Activated T-cell treated with anti-CD3 and anti-CD28 coated beads for 4 hours (primary cell): ENCODE measurements around the gene LDLRAD4.
A peak's percentile ranks its signal among the peaks of the same experiment; 100 is the strongest.

ENCODE experiments used
- DNase-seq: peaks from one replicate; pipeline ENCODE4 v3.0.0-alpha.2; 2020

The LDLRAD4 gene

GRCh38 chr18:13545955-13546354 is 327.4 kb downstream of the LDLRAD4 start:
- DNase-seq = no peak

GRCh38 chr18:13546638-13547037 is 328.1 kb downstream of the LDLRAD4 start:
- DNase-seq = no peak

GRCh38 chr18:13547347-13547746 is 328.8 kb downstream of the LDLRAD4 start:
- DNase-seq = no peak

- DNase-seq = no peak
These were observed 329.7 kb downstream of the LDLRAD4 start for GRCh38 chr18:13548106-13548819.

GRCh38 chr18:13548966-13549879 is 330.7 kb downstream of the LDLRAD4 start:
- DNase-seq = no peak

DNA sequence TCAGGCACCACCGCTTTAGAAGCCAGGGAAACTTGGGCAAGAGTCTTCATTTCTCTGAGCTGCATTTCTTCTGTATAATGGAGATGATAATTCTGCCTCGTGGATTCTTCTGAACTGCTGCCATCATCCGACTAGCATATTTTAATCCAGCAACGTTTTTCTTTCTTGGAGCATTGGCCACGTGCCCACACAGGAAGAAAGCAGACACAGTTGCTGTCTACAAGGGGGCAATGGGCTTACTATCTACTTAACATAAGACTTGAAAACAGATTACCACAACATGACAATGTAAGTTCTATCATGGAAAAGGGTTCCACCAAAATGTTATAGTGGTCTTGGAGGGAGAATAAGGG is 331.3 kb downstream of the LDLRAD4 start:
- DNase-seq = no peak

DNA sequence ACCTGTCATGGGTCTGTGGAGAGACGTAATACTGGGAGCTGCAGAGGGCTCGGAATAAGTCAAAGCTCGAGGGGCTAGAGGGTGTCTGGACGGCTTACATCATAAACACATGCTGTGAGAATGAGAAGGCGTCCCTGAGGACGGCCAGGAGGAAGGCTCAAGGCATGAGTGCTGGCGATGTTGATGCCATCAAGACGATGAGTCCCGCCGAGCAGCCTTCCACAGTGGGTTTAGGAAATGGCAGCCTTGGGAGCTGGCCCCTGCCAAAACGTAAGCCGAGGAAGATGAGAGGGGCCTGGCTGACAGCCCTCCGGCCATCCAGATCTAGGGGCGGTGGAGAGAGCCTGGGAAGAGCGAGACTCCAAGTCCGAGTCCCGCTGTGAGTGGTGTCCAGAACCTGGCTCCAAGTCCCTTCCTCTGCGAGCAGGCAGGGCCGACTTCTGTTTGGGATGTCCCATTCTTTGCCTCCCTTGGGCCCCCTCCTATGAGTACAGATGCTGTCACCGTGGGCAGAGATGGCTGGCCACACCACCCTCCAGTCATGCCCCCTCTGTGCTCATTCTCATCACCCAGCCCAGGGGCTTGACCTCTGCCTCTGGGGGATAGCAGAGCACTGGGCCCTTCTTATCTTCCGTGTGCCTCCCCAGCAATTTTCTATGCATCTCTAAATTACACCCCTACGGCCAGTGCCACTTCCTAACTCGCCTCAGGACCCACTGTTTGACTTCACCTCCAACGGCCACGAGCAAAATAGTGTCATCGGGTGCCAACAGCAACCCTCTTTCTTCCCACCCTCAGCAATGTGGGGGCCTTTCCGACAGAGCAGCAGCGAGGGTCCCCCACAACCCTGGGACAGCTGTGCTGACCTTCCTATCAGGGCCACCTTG is 332.1 kb downstream of the LDLRAD4 start:
- DNase-seq = no peak

GRCh38 chr18:13551305-13551603 is 332.7 kb downstream of the LDLRAD4 start:
- no peak for DNase-seq

DNA sequence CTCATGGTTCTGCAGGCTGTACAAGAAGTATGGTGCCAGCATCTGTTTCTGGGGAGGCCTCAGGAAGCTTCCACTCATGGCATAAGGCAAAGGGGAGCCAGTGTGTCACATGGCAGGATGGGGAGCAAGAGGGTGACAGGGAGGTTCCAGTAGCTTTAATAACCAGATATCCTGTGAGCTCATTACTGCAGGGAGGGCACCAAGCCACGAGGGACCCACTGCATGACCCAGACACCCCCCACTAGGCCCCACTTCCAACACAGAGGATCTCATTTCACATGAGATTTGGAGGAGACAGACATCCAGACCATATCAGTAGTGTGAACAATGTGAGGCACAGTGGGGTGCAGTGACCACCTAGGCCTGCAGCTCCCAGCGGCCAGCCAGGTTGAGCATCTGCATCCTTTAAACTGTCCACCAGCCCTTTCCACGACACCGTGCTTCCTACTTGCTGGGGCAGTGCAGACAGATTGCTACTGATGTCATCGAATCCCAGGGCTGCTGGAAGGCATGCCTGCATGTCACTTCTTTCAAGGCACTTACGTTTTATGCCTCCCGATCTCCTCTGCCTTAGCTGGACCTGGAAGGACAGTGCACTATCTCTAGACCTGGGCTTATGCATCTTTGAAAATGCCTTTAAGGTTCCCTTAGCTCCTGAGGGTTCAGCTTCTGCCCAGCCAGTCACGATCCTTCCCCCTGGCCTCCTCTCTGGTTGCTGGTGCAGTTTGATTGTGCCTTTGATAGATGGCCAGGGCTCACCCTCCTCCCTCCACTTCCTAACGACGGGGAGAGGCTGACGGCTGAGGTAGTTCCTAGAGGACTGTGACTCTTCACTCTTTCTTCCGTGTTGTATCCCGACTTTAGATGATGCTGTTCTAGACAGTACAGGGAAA is 333.5 kb downstream of the LDLRAD4 start:
- DNase-seq = no peak

DNA sequence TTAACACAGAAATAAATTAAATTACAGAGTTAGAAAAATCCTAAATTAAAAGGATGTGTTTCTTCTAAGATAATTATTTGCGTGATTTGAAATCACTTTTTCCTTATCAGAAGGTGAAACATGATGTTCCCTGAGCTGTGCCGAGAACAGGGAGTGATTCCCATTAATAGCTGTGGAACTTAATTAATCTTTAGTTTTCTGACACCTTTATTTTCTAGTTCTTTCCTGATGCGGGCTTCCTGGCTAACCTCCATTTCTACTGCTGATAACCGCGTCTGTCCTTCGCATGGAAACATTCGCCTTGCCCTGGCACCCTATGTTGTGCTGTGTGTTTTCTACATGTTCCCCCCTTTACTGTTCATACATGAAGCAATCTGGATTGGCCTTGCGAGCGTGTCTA is 334.9 kb downstream of the LDLRAD4 start:
- DNase-seq = no peak

- DNase-seq = no peak
These were observed 336.6 kb downstream of the LDLRAD4 start for GRCh38 chr18:13555192-13555591.

GRCh38 chr18:13555865-13556264 is 337.3 kb downstream of the LDLRAD4 start:
- no peak for DNase-seq

DNA sequence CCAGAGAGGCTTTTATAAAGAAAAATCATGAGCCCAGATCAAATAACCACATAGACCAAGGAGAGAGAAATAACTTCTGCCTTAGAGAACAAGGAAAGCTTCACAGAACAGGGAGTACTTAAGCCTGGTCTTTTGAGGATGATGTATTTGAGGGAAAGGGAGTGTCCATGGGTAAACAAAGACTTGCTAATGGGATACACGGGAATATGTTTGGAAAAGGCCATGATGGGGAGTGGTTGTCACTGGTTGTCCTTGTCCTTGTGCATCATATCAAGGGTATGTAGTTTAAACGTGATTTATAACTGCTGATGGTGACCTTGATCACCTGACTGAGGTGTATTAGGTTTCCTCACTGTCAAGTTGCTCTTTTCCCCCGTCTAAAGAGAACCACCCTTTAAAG is 337.9 kb downstream of the LDLRAD4 start:
- no peak for DNase-seq

- no peak for DNase-seq
These were observed 339.6 kb downstream of the LDLRAD4 start for GRCh38 chr18:13558124-13558523.

DNA sequence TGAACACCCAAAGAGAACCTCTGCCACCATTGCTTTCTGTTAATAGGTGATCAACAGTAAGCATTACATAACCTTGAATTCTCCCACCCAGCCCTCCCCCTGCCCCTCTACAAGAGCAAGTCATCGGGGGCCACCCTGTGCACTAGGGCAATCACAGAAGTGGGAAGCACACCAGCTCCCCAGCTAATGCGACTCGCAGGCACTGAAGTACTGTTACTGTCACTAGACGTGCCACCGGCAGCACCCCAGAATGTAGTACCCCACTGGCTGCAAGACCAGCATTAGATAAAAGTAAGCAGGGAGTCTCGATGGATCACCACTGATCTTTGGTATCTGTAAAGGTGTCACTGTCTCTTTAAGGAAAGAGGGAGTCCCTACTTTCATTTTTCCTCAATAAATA is 340.2 kb downstream of the LDLRAD4 start:
- no peak for DNase-seq

DNA sequence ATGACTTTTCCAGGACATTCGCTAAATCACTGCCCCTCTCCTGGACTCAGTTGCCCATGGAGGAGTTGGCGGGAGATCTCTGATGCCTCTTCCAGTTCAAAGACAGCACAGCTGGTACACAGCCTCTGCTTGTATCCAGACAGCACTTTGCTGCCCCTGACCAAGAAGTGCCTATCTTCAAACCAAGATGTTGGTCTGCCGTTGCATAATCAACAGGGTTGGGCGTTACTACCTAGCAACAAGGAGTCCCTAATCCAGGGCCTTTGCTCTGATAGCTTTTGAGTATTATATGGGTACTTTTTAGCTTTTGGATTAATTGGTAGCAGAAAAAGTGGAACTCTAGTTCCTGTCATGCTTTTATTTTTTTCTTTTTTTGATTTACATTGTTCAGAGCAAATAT is 341.2 kb downstream of the LDLRAD4 start:
- DNase-seq = no peak

GRCh38 chr18:13560306-13560705 is 341.7 kb downstream of the LDLRAD4 start:
- DNase-seq = no peak

DNA sequence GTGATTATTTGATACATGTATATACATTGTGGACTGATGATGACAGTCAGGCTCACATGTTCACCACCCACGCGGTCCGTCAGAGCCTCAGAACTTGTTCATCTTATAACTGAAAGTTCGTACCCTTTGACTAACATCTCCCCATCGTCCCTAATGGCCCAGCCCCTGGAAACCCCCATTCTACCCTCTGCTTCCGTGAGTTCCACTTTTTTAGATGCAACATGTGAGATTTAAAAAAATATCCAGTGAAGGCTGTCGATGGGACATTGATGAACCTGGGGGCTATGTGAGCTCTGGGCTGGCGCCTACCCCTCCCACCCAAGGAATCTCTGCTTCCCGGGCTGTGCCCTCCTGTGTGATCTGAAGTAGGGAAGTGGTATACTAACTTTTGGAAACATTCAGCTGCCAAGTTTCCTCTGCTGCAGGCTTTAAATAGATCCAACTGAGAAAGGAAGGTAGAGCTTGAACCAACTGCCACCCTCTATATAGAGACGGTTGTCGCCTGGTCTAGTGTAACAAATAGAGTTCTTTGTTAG is 344.0 kb downstream of the LDLRAD4 start:
- peak; percentile 62 for DNase-seq

DNA sequence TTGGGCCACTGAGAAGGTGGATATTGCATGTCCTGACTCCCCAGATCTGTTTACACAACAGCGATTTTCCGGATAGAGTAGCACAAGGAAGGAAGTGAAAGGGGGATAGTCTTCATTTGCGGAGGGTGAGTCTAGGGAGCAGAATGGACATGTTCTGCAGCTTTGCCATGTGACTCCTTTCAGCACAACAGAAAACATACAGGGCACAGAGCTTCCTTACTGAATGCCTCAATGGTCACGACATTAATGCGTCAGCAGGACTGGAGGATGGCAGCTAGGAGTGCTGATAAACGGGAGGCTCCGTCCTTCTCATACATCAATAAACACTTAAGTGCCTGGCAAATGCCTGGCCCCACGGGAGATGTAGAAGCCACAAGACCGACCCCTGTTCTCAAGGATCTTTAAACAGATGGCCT is 344.8 kb downstream of the LDLRAD4 start:
- no peak for DNase-seq

GRCh38 chr18:13564579-13564978 is 346.0 kb downstream of the LDLRAD4 start:
- DNase-seq = no peak

DNA sequence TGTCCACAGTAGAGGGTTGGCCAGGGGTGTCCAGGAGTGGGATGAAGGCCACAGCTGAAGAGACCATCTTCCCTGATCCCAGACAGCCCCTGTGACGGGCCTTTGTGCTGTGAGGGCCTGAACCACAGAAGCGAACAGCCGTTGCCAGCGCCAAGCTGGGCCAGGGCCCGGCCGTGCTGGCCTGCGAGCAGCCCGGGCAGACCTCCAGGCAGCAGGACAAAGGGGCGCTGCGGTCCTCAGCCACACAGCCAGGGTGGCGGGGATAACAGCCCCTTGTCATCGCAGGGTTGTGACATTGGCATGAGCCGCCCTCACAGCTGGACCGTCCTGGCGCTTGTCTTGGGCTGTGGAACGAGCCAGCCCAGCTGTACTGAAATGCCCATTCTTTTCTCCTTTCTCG is 346.7 kb downstream of the LDLRAD4 start:
- DNase-seq = no peak
